Skeletal muscle satellite cell (primary cell): Measurements from ENCODE around the gene CDC123.
"Not testable (repeated sequence)": the region's sequence is repeated elsewhere in the genome, so short reads cannot be mapped to it uniquely, and the experiment has no call there.

Experiments
- H3K27me3 ChIP-seq: 2 replicates; pipeline ENCODE4 v1.7.0; 2013; ENCODE audit warnings: low read length; ENCODE audit not compliant: control insufficient read depth, insufficient read depth
- H3K36me3 ChIP-seq: 2 replicates; pipeline ENCODE4 v1.7.0; 2013; ENCODE audit warnings: mild to moderate bottlenecking, control low read depth, low read length; ENCODE audit not compliant: insufficient read depth
- H3K4me1 ChIP-seq: 2 replicates; pipeline ENCODE4 v1.7.0; 2013; ENCODE audit warnings: low read length; ENCODE audit not compliant: control insufficient read depth, insufficient read depth
- H3K4me2 ChIP-seq: 2 replicates; pipeline ENCODE4 v1.7.0; 2013; ENCODE audit warnings: mild to moderate bottlenecking, low read length
- H3K4me3 ChIP-seq: 2 replicates; pipeline ENCODE4 v1.7.0; 2013; ENCODE audit warnings: low read length
- H3K9ac ChIP-seq: 2 replicates; pipeline ENCODE4 v1.7.0; 2013; ENCODE audit warnings: mild to moderate bottlenecking, low read depth, low read length, moderate library complexity
- H3K9me3 ChIP-seq: replicated peaks from 2 replicates; pipeline ENCODE4 v1.7.0; 2013; ENCODE audit warnings: mild to moderate bottlenecking, control low read depth, low read length

CDC123 gene

DNA sequence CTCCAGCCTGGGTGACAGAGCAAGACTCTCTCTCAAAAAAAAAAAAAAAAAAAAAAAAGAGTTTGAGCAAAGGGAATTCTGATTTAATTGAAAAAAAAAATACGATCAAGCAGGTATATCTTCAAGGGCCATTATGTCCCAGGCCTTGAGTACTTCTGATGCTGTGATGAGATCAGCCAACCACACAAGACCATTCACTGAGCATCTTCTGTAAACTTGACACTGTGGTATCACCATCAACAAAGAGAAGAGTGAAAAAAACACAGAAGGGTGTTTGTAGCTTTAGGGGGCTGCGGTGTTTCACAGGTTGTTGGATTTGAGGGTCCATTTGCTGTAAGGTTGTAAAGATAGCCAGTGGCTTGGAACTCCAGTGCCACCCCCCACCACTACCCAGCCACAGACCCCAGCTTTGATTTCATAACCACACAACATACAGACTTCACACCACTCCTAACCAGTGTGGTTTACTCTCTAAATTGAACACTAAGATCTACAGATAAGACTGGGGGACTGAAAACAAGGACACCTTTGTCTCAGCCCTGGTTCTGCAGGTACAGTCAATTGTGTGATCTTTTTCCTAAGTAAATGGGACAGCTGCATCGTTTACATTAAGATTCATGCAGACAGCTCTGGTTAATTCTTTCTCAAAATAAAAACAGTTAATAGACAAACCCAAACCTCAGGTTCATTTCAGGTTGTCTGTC lies 66.4 kb downstream of the CDC123 start:
- peaks cover 4% of the 10 kb centered on the region for H3K4me1 ChIP-seq
- no peaks in the 10 kb centered on the region for H3K36me3 ChIP-seq
- H3K4me3 ChIP-seq = no peak overlapping the region
- H3K9ac ChIP-seq = no peak overlapping the region
- H3K27me3 ChIP-seq = no peaks in the 10 kb centered on the region
- no peaks in the 10 kb centered on the region for H3K9me3 ChIP-seq
- H3K4me2 ChIP-seq = no peak overlapping the region

DNA sequence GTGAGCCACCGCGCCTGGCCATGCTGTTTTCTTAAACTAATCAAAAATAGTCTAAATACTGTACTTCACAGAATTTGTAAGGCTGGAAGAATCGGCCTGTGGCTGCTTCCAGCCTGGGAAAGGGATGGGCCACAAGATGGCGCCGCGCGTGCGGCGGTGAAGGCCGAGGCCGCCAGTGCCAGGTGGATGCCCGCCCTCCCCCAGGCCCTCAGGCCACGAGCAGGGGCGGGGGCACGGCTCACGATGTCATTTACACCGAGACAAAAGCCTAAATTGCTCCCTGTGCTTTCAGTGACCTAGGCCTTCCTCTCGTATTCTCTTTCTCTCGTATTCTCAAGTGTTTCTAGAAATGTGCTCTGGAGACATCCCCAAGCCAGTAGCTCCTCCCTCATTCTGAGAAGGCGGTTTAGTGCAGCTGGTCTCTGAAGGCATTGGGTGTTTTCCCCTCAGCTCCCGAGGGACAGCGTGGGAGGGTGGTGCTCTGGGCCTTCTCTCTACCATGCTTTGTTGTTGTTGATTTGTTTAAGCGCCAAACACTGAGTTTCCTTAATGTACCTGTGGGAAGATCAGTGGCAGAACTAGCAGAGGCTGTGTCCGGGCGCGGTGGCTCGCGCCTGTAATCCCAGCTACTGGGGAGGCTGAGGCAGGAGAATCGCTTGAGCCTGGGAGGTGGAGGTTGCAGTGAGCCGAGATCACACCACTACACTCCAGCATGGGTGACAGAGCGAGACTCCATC lies 68.4 kb downstream of the CDC123 start:
- H3K9ac ChIP-seq = peak overlapping the region; percentile 40
- peaks cover 4% of the 10 kb centered on the region for H3K4me1 ChIP-seq
- H3K9me3 ChIP-seq = no peaks in the 10 kb centered on the region
- H3K4me2 ChIP-seq = peak overlapping the region; percentile 93
- H3K4me3 ChIP-seq = peak overlapping the region; percentile 72
- no peaks in the 10 kb centered on the region for H3K36me3 ChIP-seq
- no peaks in the 10 kb centered on the region for H3K27me3 ChIP-seq

DNA sequence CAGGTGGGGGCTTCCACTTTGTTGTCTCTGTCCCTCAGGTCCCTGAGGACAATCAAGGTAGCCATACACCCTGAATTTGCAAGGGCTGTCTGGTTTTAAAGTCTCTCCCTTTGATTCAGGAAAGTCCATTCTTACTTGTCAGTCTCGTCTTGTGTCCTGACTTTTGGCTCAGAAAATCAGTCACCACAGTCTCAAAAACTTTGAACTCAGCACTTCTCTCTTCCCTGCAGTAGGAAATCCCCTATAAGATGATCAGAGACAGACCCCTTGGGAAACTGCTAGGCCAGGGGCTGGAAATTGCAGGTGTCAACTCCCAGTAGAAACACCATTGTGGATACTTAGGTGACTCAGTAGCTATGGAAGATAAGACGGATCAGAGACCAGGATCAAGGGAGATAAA lies 73.1 kb downstream of the CDC123 start:
- H3K4me1 ChIP-seq = peaks cover 10% of the 10 kb centered on the region
- H3K4me2 ChIP-seq = no peak overlapping the region
- H3K27me3 ChIP-seq = no peaks in the 10 kb centered on the region
- no peak overlapping the region for H3K4me3 ChIP-seq
- H3K36me3 ChIP-seq = no peaks in the 10 kb centered on the region
- H3K9me3 ChIP-seq = no peaks in the 10 kb centered on the region
- no peak overlapping the region for H3K9ac ChIP-seq

DNA sequence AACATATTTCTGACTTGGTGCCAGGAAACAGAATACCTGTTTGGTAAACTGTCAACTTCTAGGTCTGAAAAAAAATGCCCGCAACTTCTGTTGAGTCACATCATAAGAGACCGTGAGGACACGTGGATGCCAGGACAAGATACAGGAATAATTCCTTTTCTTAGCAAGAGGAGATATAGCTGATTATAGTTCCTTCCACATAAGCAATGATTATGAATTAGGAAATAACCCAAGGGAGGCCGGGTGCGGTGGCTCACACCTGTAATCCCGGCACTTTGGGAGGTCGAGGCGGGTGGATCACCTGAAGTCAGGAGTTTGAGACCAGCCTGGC lies 75.2 kb downstream of the CDC123 start:
- Histone ChIP-seq H3K9me3 (no peaks in the 10 kb centered on the region), H3K36me3 (no peaks in the 10 kb centered on the region), H3K27me3 (no peaks in the 10 kb centered on the region), H3K4me2 (no peak overlapping the region), H3K9ac (no peak overlapping the region), H3K4me1 (peaks cover 6% of the 10 kb centered on the region), H3K4me3 (no peak overlapping the region)

DNA sequence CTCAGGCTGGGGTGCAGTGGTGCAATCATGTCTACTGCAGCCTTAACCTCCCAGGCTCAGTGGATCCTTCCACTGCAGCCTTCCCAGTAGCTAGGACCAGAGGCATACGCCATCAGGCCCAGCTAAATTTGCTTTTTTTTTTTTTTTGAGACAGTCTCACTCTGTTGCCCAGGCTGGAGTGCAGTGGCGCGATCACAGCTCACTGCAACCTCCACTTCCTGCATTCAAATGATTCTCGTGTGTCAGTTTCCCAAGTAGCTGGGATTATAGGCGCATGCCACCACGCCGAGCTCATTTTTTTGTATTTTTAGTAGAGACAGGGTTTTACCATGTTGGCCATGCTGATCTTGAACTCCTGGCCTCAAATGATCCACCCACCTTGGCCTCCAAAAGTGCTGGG lies 81.9 kb downstream of the CDC123 start:
- not testable (repeated sequence) for H3K9ac ChIP-seq, H3K4me1 ChIP-seq, H3K9me3 ChIP-seq, H3K36me3 ChIP-seq, H3K4me3 ChIP-seq, H3K27me3 ChIP-seq, H3K4me2 ChIP-seq

DNA sequence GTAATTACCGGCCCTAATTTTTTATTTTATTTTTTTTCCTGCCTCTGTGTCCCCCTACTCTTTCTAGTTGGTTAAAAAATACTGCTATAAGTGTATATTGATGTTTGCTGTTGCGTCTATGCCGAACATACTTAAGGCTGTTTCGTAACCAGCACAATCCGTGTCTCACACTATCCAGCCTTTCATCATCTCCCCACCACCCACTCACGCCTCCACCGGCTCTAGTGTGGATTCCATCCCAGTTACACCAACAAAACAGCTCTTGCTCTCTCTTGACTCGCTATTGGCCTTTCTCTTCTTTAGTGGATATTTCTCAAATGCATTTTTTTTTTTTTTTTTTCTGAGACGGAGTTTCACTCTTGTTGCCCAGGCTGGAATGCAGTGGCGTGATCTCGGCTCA lies 83.3 kb downstream of the CDC123 start:
- H3K4me3 ChIP-seq = no peak overlapping the region
- H3K36me3 ChIP-seq = no peaks in the 10 kb centered on the region
- no peak overlapping the region for H3K9ac ChIP-seq
- no peak overlapping the region for H3K4me2 ChIP-seq
- H3K4me1 ChIP-seq = no peaks in the 10 kb centered on the region
- no peaks in the 10 kb centered on the region for H3K9me3 ChIP-seq
- no peaks in the 10 kb centered on the region for H3K27me3 ChIP-seq

DNA sequence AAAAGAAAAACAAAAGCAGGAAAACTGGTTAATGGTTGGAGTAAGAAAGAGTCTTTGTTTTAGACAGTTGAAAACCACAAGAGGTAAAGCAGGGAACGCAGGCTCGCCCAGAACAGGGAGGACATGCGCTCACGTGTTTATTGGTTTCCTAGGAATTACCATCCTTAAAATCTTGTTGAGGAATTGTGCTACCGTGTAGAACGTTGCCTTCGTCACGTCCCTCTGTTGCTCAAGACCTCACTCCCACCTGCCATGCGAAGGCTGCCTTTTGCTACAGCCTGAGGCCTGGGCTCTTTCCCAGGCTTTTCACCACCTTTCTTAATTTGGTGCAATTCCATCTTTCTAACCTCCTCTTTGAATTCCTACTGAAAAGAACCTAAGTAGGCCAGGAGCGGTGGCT lies 91.8 kb downstream of the CDC123 start:
- Histone ChIP-seq H3K36me3 (no peaks in the 10 kb centered on the region), H3K4me1 (no peaks in the 10 kb centered on the region), H3K9me3 (no peaks in the 10 kb centered on the region), H3K27me3 (no peaks in the 10 kb centered on the region), H3K4me2 (no peak overlapping the region), H3K4me3 (no peak overlapping the region), H3K9ac (no peak overlapping the region)

DNA sequence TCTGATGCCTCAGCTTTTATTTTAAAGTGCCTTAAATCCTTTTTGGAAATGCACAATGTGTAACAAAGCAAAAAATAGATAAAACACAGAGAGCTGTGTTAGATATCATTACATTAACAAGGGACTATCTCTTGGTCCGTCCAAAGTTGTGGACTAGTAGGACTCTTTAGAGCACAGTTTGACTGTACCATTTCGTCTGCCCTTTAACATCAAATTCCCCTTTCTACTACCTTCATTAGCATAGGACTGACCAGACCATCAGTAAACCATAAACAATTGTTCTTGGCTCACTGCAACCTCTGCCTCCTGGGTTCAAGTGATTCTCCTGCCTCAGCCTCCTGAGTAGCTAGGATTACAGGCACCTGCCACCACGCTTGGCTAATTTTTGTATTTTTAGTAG lies 101.8 kb downstream of the CDC123 start:
- not testable (repeated sequence) for H3K9me3 ChIP-seq, H3K4me1 ChIP-seq, H3K4me2 ChIP-seq, H3K4me3 ChIP-seq, H3K36me3 ChIP-seq, H3K9ac ChIP-seq, H3K27me3 ChIP-seq

DNA sequence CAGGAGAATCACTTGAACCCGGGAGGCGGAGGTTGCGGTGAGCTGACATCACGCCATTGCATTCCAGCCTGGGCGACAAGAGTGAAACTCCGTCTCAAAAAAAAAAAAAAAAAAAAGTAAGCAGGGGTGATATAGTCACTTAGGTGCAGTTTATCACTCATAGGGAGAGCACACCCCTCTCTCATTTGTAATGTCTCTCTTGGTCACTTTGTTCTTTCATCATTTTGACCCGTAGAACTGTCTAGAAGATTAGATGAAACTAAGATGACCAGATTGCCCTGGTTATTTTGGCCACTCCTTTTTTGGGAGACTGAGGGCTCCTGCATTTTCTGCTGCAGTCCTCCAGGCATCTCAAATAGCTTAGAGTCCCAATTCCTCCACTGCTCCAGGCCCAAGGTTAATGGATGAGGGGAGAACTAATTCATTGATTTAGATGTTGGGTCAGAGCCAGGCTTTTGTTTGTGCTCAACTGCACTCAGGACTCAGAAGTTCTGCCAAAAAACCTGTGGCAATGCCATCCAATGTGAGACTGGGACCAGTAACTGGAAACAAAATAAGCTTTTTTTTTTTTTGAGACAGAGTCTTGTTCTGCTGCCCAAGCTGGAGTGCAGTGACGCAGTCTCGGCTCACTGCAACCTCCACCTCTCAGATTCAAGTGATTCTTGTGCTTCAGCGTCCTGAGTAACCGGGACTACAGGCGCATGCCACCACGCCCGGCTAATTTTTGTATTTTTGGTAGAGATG lies 103.4 kb downstream of the CDC123 start:
- Histone ChIP-seq H3K9ac (no peak overlapping the region), H3K9me3 (no peaks in the 10 kb centered on the region), H3K4me1 (no peaks in the 10 kb centered on the region), H3K36me3 (no peaks in the 10 kb centered on the region), H3K27me3 (no peaks in the 10 kb centered on the region), H3K4me2 (no peak overlapping the region), H3K4me3 (no peak overlapping the region)
